OCI-LY7 (cell line): ENCODE results near the gene TRMT10A. TPM values are rescaled to one million over a fixed set of nuclear protein-coding genes. Genes with fewer than 3 reads are reported as not detected.

Experiments used
- Bru-seq: library from RNA; stranded (reverse); fragments of 400-500 nt; gene quantifications from one replicate; lab custom pipeline; 2021; lab: Mats Ljungman, UMichigan
- BruChase-seq, 2 experiments: library from RNA; stranded (reverse); fragments of 400-500 nt; gene quantifications; one replicate each; lab custom pipeline; 2021; lab: Mats Ljungman, UMichigan
- BruUV-seq: library from RNA; stranded (reverse); fragments of 400-500 nt; replicated peaks from 2 replicates; lab custom pipeline; 2021; lab: Mats Ljungman, UMichigan
- CTCF ChIA-PET: fragments of 300-600 bp; sonication (Branson Sonifier 250); formaldehyde crosslinking; loops from one replicate; lab custom pipeline; 2022; ENCODE audit warnings: antibody characterized with exemption; ENCODE audit not compliant: unreplicated experiment; lab: Charles Lee
- POLR2A ChIA-PET: fragments of 300-600 bp; sonication (Branson Sonifier 250); formaldehyde crosslinking; loops from one replicate; lab custom pipeline; 2022; ENCODE audit warnings: antibody characterized with exemption; lab: Charles Lee
- DNase-seq: peaks from one replicate; pipeline ENCODE4 v3.0.0-alpha.2; 2015; ENCODE audit warnings: low spot score
- H2AFZ ChIP-seq: fragments of 200-600 bp; sonication (generic), shearing (Covaris generic); 2 replicates; pipeline ENCODE4 v1.6.1; 2014; ENCODE audit warnings: mild to moderate bottlenecking, antibody characterized with exemption, low read length, moderate library complexity
- H3K27ac ChIP-seq: fragments of 200-600 bp; sonication (generic); 2 replicates; pipeline ENCODE4 v1.5.1; 2014; ENCODE audit warnings: mixed run types, low read depth, mild to moderate bottlenecking, moderate library complexity, low read length, inconsistent platforms; ENCODE audit not compliant: poor library complexity, severe bottlenecking
- H3K36me3 ChIP-seq: fragments of 200-600 bp; sonication (generic); 2 replicates; pipeline ENCODE4 v1.6.1; 2014; ENCODE audit warnings: mild to moderate bottlenecking, antibody characterized with exemption, low read length, moderate library complexity, mixed read lengths; ENCODE audit not compliant: insufficient read depth
- H3K4me1 ChIP-seq: fragments of 200-600 bp; sonication (generic); 2 replicates; pipeline ENCODE4 v1.5.1; 2014; ENCODE audit warnings: mild to moderate bottlenecking, low read length; ENCODE audit not compliant: insufficient read depth, poor library complexity, severe bottlenecking
- H3K4me2 ChIP-seq: fragments of 200-600 bp; sonication (generic); 2 replicates; pipeline ENCODE4 v1.6.1; 2014; ENCODE audit warnings: mild to moderate bottlenecking, low read length
- H3K4me3 ChIP-seq: fragments of 200-600 bp; sonication (generic); 2 replicates; pipeline ENCODE4 v1.5.1; 2014; ENCODE audit warnings: mild to moderate bottlenecking, low read depth, low read length; ENCODE audit not compliant: poor library complexity, severe bottlenecking
- H3K79me2 ChIP-seq: fragments of 200-600 bp; sonication (generic); 2 replicates; pipeline ENCODE4 v1.6.1; 2016; ENCODE audit warnings: low read depth, mild to moderate bottlenecking, low read length, moderate library complexity, mixed read lengths; ENCODE audit not compliant: insufficient read depth
- H3K9me2 ChIP-seq: fragments of 200-600 bp; sonication (generic); 2 replicates; pipeline ENCODE4 v1.6.1; 2016; ENCODE audit warnings: mild to moderate bottlenecking, low read length, mixed read lengths; ENCODE audit not compliant: insufficient read depth
- H3K9me3 ChIP-seq: fragments of 200-600 bp; sonication (generic); 2 replicates; pipeline ENCODE4 v1.6.1; 2014; ENCODE audit warnings: mild to moderate bottlenecking, mixed run types, low read length, mixed read lengths
- H4K20me1 ChIP-seq: fragments of 200-600 bp; sonication (generic); 2 replicates; pipeline ENCODE4 v1.6.1; 2014; ENCODE audit warnings: mild to moderate bottlenecking, antibody characterized with exemption, low read length, moderate library complexity, mixed read lengths; ENCODE audit not compliant: insufficient read depth
- EZH2phosphoT487 ChIP-seq: fragments of 200-600 bp; sonication (generic); IDR thresholded peaks from 2 replicates; pipeline ENCODE4 v1.6.1; 2018; ENCODE audit warnings: low read depth, borderline replicate concordance, mild to moderate bottlenecking, mixed run types, antibody characterized with exemption, low read length, moderate library complexity, mixed read lengths
- intact Hi-C: fragments of 100-400 bp; cut with micrococcal nuclease; formaldehyde crosslinking; loops from one replicate; pipeline ENCODE4 v1.10.0; 2022; ENCODE audit not compliant: unreplicated experiment
- long read RNA-seq: library from polyadenylated mRNA; stranded (forward); transcript quantifications from one replicate; pipeline ENCODE4 v2.0.0, GENCODE V29; 2022
- total RNA-seq, 2 experiments: library from RNA; depleted of rRNA in 1 of 2; stranded (reverse); fragments of >200 nt in 1 of 2; shearing (Covaris generic) in 1 of 2; gene quantifications; 2 replicates each; pipeline ENCODE4 v1.2.3, GENCODE V29; 2014 to 2022
- TF ChIP-seq, protein P1 (sequence below): fragments of 200-600 bp; sonication (generic); conservative IDR thresholded peaks from 2 replicates; pipeline ENCODE4 v1.5.1; 2014; ENCODE audit warnings: mild to moderate bottlenecking, antibody characterized with exemption, low read length, moderate library complexity, mixed read lengths

The TRMT10A gene, protein sequence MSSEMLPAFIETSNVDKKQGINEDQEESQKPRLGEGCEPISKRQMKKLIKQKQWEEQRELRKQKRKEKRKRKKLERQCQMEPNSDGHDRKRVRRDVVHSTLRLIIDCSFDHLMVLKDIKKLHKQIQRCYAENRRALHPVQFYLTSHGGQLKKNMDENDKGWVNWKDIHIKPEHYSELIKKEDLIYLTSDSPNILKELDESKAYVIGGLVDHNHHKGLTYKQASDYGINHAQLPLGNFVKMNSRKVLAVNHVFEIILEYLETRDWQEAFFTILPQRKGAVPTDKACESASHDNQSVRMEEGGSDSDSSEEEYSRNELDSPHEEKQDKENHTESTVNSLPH
- total RNA-seq (2014; rRNA removed; shearing (Covaris generic)) (7.9 and 13.3 TPM in 2 replicates), total RNA-seq (2022) (17.1 and 18.8 TPM in 2 replicates), Bru-seq, nascent RNA (percentile 60 among the genes with signal in this experiment), BruChase-seq, experiment 1, labeled RNA remaining after a 6-hour chase (percentile 68 among the genes with signal in this experiment), BruChase-seq, experiment 2, labeled RNA remaining after a 2-hour chase (percentile 71 among the genes with signal in this experiment)
- long read RNA-seq, transcript TRMT10A-202 (8 exons, 1,638 nt) = major isoform, 13 of 43 reads
- long read RNA-seq, transcript TRMT10A-203 (8 exons, 3,516 nt) = minor isoform, 6 of 43 reads
- long read RNA-seq, partial matches to known transcripts = 1 of 43 reads
- long read RNA-seq, other reads (novel, unspliced or antisense) = 21 of 43 reads

DNA sequence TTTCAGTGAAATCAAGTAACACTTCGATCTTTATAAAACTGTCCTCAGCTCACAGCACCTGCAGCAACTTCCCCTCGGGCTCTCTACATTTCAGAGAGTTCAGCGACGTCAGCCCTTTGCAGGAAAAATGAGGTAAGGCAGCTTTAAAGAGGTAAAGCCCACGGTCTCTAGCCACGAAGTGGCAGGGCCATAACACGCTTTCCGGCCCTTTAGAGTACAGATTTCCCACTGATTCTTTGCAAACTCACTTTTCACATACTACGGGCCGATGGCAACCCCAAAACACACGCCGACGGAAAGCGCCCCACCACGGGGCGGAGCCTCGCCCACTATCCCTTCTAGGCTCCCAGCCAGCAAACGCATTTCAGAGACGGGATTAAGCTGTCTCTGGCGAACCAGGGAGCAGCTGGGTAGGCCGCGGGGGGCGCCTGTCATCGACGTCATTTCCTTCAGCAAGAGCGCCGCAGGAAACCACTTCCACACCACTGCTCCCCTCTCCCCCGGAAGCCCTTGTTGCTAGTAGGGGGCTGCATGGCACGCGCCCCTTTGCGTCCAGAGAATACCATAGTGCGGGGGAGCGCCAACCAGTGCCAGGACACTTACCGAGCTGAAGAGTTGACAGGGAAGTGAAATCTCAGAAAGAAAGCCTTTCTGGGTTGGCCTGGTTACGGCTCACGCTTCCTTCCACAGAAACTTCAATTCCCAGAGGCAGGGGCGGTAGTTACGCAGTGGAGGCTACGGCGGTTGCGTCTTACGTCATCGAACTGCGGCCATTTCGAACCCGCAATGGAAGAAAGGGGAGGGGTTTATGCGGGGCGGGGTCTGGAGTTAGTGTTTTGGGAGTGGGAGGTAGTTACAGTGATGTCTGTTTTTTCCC lies at the start of gene TRMT10A:
Gene TRMT10A, minus strand, starts transcription at position 730 of the 877 bp plus-strand sequence. CDS start 4,701 bp downstream, outside the sequence.
- intact Hi-C loops = loop anchor here (1.0 to 10.0 kb wide), 5 partner anchors 322 to 1419 kb away; partner anchors contain the start of genes METAP1 and STPG2
- BruUV-seq = no TSS peak
- Histone ChIP-seq H3K4me1 (peaks cover 12% of the 10 kb centered on the region), H2AFZ (peak within 1 kb of the TSS; percentile 98), H3K4me3 (peak within 1 kb of the TSS; percentile 80), H3K36me3 (no peaks in the 10 kb centered on the region), H3K79me2 (no peaks in the 10 kb centered on the region), H3K27ac (peak within 1 kb of the TSS; percentile 78), H3K9me3 (no peaks in the 10 kb centered on the region), H3K9me2 (peaks cover 6% of the 10 kb centered on the region; the same call in 1 of the 2 replicates), H4K20me1 (no peaks in the 10 kb centered on the region), H3K4me2 (peak within 1 kb of the TSS; percentile 75)
- TF ChIP-seq, protein P1, sequence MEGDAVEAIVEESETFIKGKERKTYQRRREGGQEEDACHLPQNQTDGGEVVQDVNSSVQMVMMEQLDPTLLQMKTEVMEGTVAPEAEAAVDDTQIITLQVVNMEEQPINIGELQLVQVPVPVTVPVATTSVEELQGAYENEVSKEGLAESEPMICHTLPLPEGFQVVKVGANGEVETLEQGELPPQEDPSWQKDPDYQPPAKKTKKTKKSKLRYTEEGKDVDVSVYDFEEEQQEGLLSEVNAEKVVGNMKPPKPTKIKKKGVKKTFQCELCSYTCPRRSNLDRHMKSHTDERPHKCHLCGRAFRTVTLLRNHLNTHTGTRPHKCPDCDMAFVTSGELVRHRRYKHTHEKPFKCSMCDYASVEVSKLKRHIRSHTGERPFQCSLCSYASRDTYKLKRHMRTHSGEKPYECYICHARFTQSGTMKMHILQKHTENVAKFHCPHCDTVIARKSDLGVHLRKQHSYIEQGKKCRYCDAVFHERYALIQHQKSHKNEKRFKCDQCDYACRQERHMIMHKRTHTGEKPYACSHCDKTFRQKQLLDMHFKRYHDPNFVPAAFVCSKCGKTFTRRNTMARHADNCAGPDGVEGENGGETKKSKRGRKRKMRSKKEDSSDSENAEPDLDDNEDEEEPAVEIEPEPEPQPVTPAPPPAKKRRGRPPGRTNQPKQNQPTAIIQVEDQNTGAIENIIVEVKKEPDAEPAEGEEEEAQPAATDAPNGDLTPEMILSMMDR = no peak
- TF ChIP-seq EZH2phosphoT487 = no peak
- POLR2A ChIA-PET = interaction anchor here (0.6 to 2.7 kb wide), 15 partner anchors 9 to 475 kb away, joined by 3 to 17 read pairs (median 6); partner anchors contain the start of genes ADH5, DAPP1 and MTTP
- peak; percentile 96 for DNase-seq
- CTCF ChIA-PET = no interaction called here

DNA sequence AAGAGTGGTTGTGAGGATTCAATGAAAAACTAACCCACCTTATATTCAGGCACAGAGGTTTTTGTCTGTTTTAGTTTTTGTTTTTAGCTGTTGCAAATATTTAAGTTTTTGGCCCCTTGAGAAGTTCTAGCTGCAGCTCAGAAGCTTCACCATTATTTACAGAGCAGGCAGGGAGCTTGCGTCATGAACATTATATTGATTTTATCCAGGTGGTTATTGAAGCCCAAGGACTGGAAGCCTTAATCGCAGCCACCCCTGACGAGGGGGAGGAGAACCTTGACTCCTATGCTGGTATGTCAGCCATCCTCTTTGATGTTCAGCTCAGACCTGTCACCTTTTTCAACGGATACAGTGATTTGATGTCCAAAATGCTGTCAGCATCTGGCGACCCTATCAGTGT lies 48.9 kb upstream of the TRMT10A start:
- H3K27ac ChIP-seq = no peak overlapping the region
- no peaks in the 10 kb centered on the region for H4K20me1 ChIP-seq
- intact Hi-C loops = no loop called here
- no peak overlapping the region for H2AFZ ChIP-seq
- DNase-seq = no peak
- H3K4me3 ChIP-seq = no peak overlapping the region
- H3K9me3 ChIP-seq = no peaks in the 10 kb centered on the region
- no peaks in the 10 kb centered on the region for H3K9me2 ChIP-seq
- no peak overlapping the region for H3K4me2 ChIP-seq
- TF ChIP-seq, protein P1 = no peak
- no peak for TF ChIP-seq EZH2phosphoT487
- no TSS peak for BruUV-seq
- no peaks in the 10 kb centered on the region for H3K36me3 ChIP-seq
- ChIA-PET POLR2A (interaction anchor here (0.6 to 1.2 kb wide), 3 partner anchors 9 to 538 kb away, joined by 3 to 4 read pairs (median 3); no protein-coding TSS in a partner anchor), CTCF (interaction anchor here (0.8 kb wide), 1 partner anchor 10 kb away, joined by 5 read pairs; no protein-coding TSS in a partner anchor)
- no peaks in the 10 kb centered on the region for H3K4me1 ChIP-seq
- H3K79me2 ChIP-seq = no peaks in the 10 kb centered on the region
